Measurements from ENCODE around the gene HOXB3.

GRCh38 chr17:48616717-48617470, 26.9 kb upstream of the HOXB3 start:
- TF ChIP-seq POLR2A (IDR thresholded peaks at IDR 0.05), result no peak
- no peak for TF ChIP-seq CTCF (IDR thresholded peaks at IDR 0.05)
